CD4-positive, alpha-beta T cell (primary cell): ENCODE measurements around the gene MCC. TPM values are rescaled to one million over a fixed set of nuclear protein-coding genes. Genes with fewer than 3 reads are reported as not detected.

Experiments used
- ATAC-seq: fragments of 200-7000 bp; cut with Tn5 transposase; one replicate; pipeline ENCODE4 v1.10.0; 2022; ENCODE audit warnings: mild to moderate bottlenecking; ENCODE audit not compliant: poor library complexity
- CTCF ChIA-PET: fragments of 350-600 bp; sonication (Branson Sonifier 250); formaldehyde crosslinking; loops from one replicate; lab custom pipeline; 2021; ENCODE audit warnings: antibody characterized with exemption, inconsistent platforms; lab: Charles Lee
- POLR2A ChIA-PET: fragments of 350-600 bp; sonication (Branson Sonifier 250); formaldehyde crosslinking; loops from one replicate; lab custom pipeline; 2021; ENCODE audit warnings: antibody characterized with exemption, inconsistent platforms; lab: Charles Lee
- DNase-seq, 14 experiments: peaks; one replicate each; pipeline ENCODE4 v3.0.0-alpha.2; 2013 to 2020; ENCODE audit warnings: mixed read lengths in 2 of 14
- H3K27ac ChIP-seq, 2 donors: one replicate each; pipeline versions ENCODE4 v1.5.1 to v1.7.0; 2013; ENCODE audit warnings: low read length in 2 of 2, low read depth in 1 of 2, mild to moderate bottlenecking in 1 of 2
- H3K27me3 ChIP-seq, 2 experiments: 1 replicate in 1 of 2; 2 replicates in 1 of 2; pipeline versions ENCODE4 v1.6.1 to v1.7.0; 2013; ENCODE audit warnings: low read length in 2 of 2, control low read depth in 1 of 2, mild to moderate bottlenecking in 1 of 2, moderate library complexity in 1 of 2; ENCODE audit not compliant: insufficient read depth in 2 of 2, control insufficient read depth in 1 of 2
- H3K36me3 ChIP-seq: one replicate; pipeline ENCODE4 v1.6.1; 2013; ENCODE audit warnings: low read length, control low read depth; ENCODE audit not compliant: insufficient read depth
- H3K4me1 ChIP-seq: one replicate; pipeline ENCODE4 v1.6.1; 2013; ENCODE audit warnings: low read length, control low read depth; ENCODE audit not compliant: insufficient read depth
- H3K4me3 ChIP-seq: one replicate; pipeline ENCODE4 v1.5.1; 2013; ENCODE audit warnings: mild to moderate bottlenecking, low read length, moderate library complexity
- H3K9me3 ChIP-seq, 2 experiments: 1 replicate in 1 of 2; 2 replicates in 1 of 2; pipeline versions ENCODE4 v1.6.1 to v1.7.0; 2013; ENCODE audit warnings: low read length in 2 of 2, mild to moderate bottlenecking in 2 of 2, control low read depth in 1 of 2, moderate library complexity in 1 of 2; ENCODE audit not compliant: control insufficient read depth in 1 of 2, insufficient read depth in 1 of 2
- H3K27ac Mint-ChIP-seq: one replicate; pipeline ENCODE4 v1.8.0; 2020; ENCODE audit warnings: mixed read lengths
- H3K27me3 Mint-ChIP-seq: one replicate; pipeline ENCODE4 v1.8.0; 2021; ENCODE audit warnings: mixed read lengths
- H3K36me3 Mint-ChIP-seq: one replicate; pipeline ENCODE4 v1.8.0; 2021; ENCODE audit warnings: low read depth, mixed read lengths
- H3K4me1 Mint-ChIP-seq: one replicate; pipeline ENCODE4 v1.8.0; 2021; ENCODE audit warnings: low read depth, mixed read lengths
- H3K4me3 Mint-ChIP-seq: one replicate; pipeline ENCODE4 v1.8.0; 2020; ENCODE audit warnings: mild to moderate bottlenecking, mixed read lengths
- H3K9me3 Mint-ChIP-seq: one replicate; pipeline ENCODE4 v1.8.0; 2020; ENCODE audit warnings: mixed read lengths
- intact Hi-C, 2 experiments: fragments of 100-400 bp; cut with DNase I in 1 of 2; cut with micrococcal nuclease in 1 of 2; formaldehyde crosslinking; loops; one replicate each; pipeline versions ENCODE4 v1.15.1 to v1.9.0; 2023 to 2025; cut with DNase I, micrococcal nuclease
- total RNA-seq, 174 experiments: library from RNA in 2 of 174; stranded (reverse) in 2 of 174; gene quantifications; one replicate each; pipeline ENCODE4 v1.2.3 and lab custom pipeline; 2021 to 2026
- TF ChIP-seq, protein P1 (sequence below): fragments of 200-600 bp; IDR thresholded peaks from one replicate; pipeline ENCODE4 v1.8.0; 2022; ENCODE audit warnings: antibody characterized with exemption, mild to moderate bottlenecking

MCC gene
- total RNA-seq, 2 experiments from 2014 or later = 3.2 to 3.3 TPM

DNA sequence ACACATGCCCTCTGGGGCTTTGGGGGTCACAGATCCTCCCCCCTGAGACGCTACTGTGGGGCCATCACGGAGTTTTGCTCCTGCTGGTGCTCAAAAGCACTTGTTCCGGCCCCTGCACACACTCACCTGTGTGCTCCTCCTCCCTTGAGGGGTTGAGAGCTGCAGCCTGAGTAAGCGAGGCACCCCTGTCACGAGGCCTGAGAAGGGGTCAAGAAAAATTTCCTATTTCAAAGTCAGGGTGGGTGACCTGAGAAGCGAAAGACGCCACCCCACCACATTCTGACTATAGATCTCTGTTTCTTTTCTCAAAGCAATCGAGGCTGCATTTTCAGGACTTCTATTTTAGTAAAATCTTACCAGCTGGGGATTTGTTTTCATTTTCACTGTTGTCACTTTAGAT is 373.2 kb downstream of the MCC start:
- intact Hi-C loops = no loop called here
- POLR2A ChIA-PET = no interaction called here

DNA sequence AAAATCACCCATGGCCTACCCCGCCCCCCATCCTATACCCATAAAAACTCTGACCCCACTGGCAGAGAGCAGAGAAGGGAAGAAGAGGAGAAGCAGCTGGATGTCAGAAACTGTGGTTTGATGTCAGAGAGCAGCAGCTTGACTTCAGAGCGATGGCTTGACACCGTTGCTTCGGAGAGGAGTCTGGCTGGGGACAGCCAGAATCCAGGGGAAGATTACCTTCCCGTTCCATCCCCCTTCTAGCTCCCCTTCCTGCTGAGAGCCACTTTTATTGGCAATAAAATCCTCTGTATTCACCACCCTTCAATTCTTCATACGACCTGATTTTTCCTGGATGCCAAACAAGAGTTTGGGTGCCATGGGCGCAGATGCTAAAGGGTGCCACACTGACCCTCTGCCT is 373.7 kb downstream of the MCC start:
- Mint-ChIP-seq H3K9me3 (no peaks in the 10 kb centered on the region), H3K27ac (no peak overlapping the region), H3K4me3 (no peak overlapping the region), H3K36me3 (no peaks in the 10 kb centered on the region), H3K27me3 (no peaks in the 10 kb centered on the region), H3K4me1 (no peaks in the 10 kb centered on the region)
- POLR2A ChIA-PET = no interaction called here
- DNase-seq = no peak
- Histone ChIP-seq H3K36me3 (no peaks in the 10 kb centered on the region), H3K27ac (no peak overlapping the region), H3K4me3 (no peak overlapping the region), H3K9me3 (peaks cover 0 to 5% of the 10 kb centered on the region in 2 experiments), H3K4me1 (no peaks in the 10 kb centered on the region), H3K27me3 (no peaks in the 10 kb centered on the region)
- ATAC-seq = no peak
- CTCF ChIA-PET = no interaction called here
- TF ChIP-seq, protein P1, sequence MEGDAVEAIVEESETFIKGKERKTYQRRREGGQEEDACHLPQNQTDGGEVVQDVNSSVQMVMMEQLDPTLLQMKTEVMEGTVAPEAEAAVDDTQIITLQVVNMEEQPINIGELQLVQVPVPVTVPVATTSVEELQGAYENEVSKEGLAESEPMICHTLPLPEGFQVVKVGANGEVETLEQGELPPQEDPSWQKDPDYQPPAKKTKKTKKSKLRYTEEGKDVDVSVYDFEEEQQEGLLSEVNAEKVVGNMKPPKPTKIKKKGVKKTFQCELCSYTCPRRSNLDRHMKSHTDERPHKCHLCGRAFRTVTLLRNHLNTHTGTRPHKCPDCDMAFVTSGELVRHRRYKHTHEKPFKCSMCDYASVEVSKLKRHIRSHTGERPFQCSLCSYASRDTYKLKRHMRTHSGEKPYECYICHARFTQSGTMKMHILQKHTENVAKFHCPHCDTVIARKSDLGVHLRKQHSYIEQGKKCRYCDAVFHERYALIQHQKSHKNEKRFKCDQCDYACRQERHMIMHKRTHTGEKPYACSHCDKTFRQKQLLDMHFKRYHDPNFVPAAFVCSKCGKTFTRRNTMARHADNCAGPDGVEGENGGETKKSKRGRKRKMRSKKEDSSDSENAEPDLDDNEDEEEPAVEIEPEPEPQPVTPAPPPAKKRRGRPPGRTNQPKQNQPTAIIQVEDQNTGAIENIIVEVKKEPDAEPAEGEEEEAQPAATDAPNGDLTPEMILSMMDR = no peak
- intact Hi-C loops = no loop called here

More for the DNA sequence above, 373.2 kb downstream of the MCC start:
- no peaks in the 10 kb centered on the region for H3K4me1 Mint-ChIP-seq
- Histone ChIP-seq H3K9me3 (peaks cover 0 to 5% of the 10 kb centered on the region in 2 experiments), H3K27me3 (no peaks in the 10 kb centered on the region), H3K27ac (no peak overlapping the region), H3K4me3 (no peak overlapping the region), H3K4me1 (no peaks in the 10 kb centered on the region), H3K36me3 (no peaks in the 10 kb centered on the region)
- no peak overlapping the region for H3K27ac Mint-ChIP-seq
- no peaks in the 10 kb centered on the region for H3K36me3 Mint-ChIP-seq
- TF ChIP-seq, protein P1 = no peak
- CTCF ChIA-PET = no interaction called here
- H3K9me3 Mint-ChIP-seq = no peaks in the 10 kb centered on the region
- H3K4me3 Mint-ChIP-seq = no peak overlapping the region
- DNase-seq (no peak), ATAC-seq (no peak)
- H3K27me3 Mint-ChIP-seq = no peaks in the 10 kb centered on the region

DNA sequence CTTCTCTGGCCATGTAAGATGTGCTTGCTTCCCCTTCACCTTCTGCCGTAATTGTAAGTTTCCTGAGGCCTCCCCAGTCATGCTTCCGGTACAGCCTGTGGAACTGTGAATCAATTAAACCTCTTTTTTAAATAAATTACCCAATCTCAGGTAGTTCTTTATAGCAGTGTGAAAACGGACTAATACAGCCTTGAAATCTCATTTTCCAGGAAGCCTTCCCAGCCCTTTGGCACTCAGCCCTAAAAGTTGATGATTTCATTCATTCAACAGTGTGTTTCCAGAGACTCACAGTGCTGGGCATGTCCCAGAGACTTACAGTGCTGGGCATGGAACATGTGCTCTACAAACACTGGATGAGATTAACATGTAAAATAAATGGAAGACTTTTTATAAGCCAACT is 375.8 kb downstream of the MCC start:
- Mint-ChIP-seq H3K27ac (no peak overlapping the region), H3K36me3 (no peaks in the 10 kb centered on the region), H3K27me3 (no peaks in the 10 kb centered on the region), H3K4me3 (no peak overlapping the region), H3K9me3 (no peaks in the 10 kb centered on the region), H3K4me1 (no peaks in the 10 kb centered on the region)
- POLR2A ChIA-PET = no interaction called here
- CTCF ChIA-PET = no interaction called here
- no peak overlapping the region for H3K4me3 ChIP-seq
- intact Hi-C loops = no loop called here
- DNase-seq = no peak
- no peak overlapping the region for H3K27ac ChIP-seq
- H3K27me3 ChIP-seq = no peaks in the 10 kb centered on the region
- H3K36me3 ChIP-seq = no peaks in the 10 kb centered on the region
- peaks cover 0 to 5% of the 10 kb centered on the region in 2 experiments for H3K9me3 ChIP-seq
- H3K4me1 ChIP-seq = no peaks in the 10 kb centered on the region
- TF ChIP-seq, protein P1 = no peak
- no peak for ATAC-seq
